Smooth muscle cell (in vitro differentiated cells): Measurements from ENCODE around the gene PTPN4. TPM values are rescaled to one million over a fixed set of nuclear protein-coding genes. Genes with fewer than 3 reads are reported as not detected.

Experiments used
- DNase-seq: peaks from one replicate; lab custom pipeline; 2025; ENCODE audit not compliant: unreplicated experiment; lab: John Stamatoyannopoulos, UW
- H2AFZ ChIP-seq: fragments of 200-600 bp; sonication (generic); 2 replicates; pipeline ENCODE4 v1.6.0; 2016; ENCODE audit warnings: antibody characterized with exemption, low read depth, mild to moderate bottlenecking
- H3F3A ChIP-seq: fragments of 200-600 bp; sonication (generic); 2 replicates; pipeline ENCODE4 v1.6.0; 2017; ENCODE audit warnings: antibody characterized with exemption, low read depth
- H3K27ac ChIP-seq: fragments of 200-600 bp; sonication (generic); 2 replicates; pipeline ENCODE4 v1.5.1; 2016; ENCODE audit warnings: low read depth, mild to moderate bottlenecking
- H3K27me3 ChIP-seq: fragments of 200-600 bp; sonication (generic); 2 replicates; pipeline ENCODE4 v1.6.1; 2016; ENCODE audit warnings: low read depth, mild to moderate bottlenecking
- H3K36me3 ChIP-seq: fragments of 200-600 bp; sonication (generic); 2 replicates; pipeline ENCODE4 v1.5.1; 2016; ENCODE audit warnings: low read depth
- H3K4me1 ChIP-seq: fragments of 200-600 bp; sonication (generic); 2 replicates; pipeline ENCODE4 v1.5.1; 2016; ENCODE audit warnings: low read depth
- H3K4me2 ChIP-seq: fragments of 200-600 bp; sonication (generic); 2 replicates; pipeline ENCODE4 v1.6.0; 2016; ENCODE audit warnings: mild to moderate bottlenecking
- H3K4me3 ChIP-seq: fragments of 200-600 bp; sonication (generic); 2 replicates; pipeline ENCODE4 v1.5.1; 2016; ENCODE audit warnings: mild to moderate bottlenecking
- H3K79me2 ChIP-seq: fragments of 200-600 bp; sonication (generic); 2 replicates; pipeline ENCODE4 v1.6.0; 2016; ENCODE audit warnings: low read depth, mild to moderate bottlenecking
- H3K9ac ChIP-seq: fragments of 200-600 bp; sonication (generic); 2 replicates; pipeline ENCODE4 v1.6.0; 2016; ENCODE audit warnings: low read depth
- H3K9me3 ChIP-seq: fragments of 200-600 bp; sonication (generic); replicated peaks from 2 replicates; pipeline ENCODE4 v1.5.1; 2016; ENCODE audit warnings: low read depth
- H4K20me1 ChIP-seq: fragments of 200-600 bp; sonication (generic); 2 replicates; pipeline ENCODE4 v1.6.0; 2016; ENCODE audit warnings: low read depth
- CTCF ChIP-seq: fragments of 200-600 bp; sonication (generic); IDR thresholded peaks from 2 replicates; pipeline ENCODE4 v1.5.1; 2017; ENCODE audit warnings: borderline replicate concordance, mild to moderate bottlenecking, antibody characterized with exemption; ENCODE audit not compliant: insufficient read depth, poor library complexity, severe bottlenecking
- WGBS: methylation state at CpG from one replicate; pipeline ENCODE4 v1.1.7; 2016; ENCODE audit warnings: low lambda C conversion rate; 5-methylcytosine and 5-hydroxymethylcytosine counted together
- polyA plus RNA-seq: library from polyadenylated mRNA; unstranded; fragments of >200 nt; fragmentation: Nextera tagmentation; extraction: Ambion mirVana; gene quantifications from 2 replicates; pipeline ENCODE4 v1.2.1, GENCODE V29; 2016
- total RNA-seq: library from RNA; depleted of rRNA; stranded (reverse); fragments of >200 nt; gene quantifications from 2 replicates; pipeline ENCODE4 v1.2.3, GENCODE V29; 2014

PTPN4 gene
- total and polyA plus RNA-seq, 2 experiments from 2014 or later: 9.7 to 26.2 TPM

GRCh38 chr2:119950966-119951365 lies 191.2 kb downstream of the PTPN4 start:
- no peaks in the 10 kb centered on the region for H3K27me3 ChIP-seq
- no peak overlapping the region for H3K4me2 ChIP-seq
- H3K9ac ChIP-seq: no peak overlapping the region
- no peak for TF ChIP-seq CTCF
- H3K36me3 ChIP-seq: peaks cover 3% of the 10 kb centered on the region
- H3F3A ChIP-seq: no peaks in the 10 kb centered on the region
- no peaks in the 10 kb centered on the region for H3K79me2 ChIP-seq
- no peaks in the 10 kb centered on the region for H3K9me3 ChIP-seq
- no peak overlapping the region for H2AFZ ChIP-seq
- H4K20me1 ChIP-seq: no peaks in the 10 kb centered on the region
- no peak overlapping the region for H3K27ac ChIP-seq
- WGBS: 96% methylated on average over 2 of the region's 2 CpGs
- DNase-seq: no peak
- no peak overlapping the region for H3K4me3 ChIP-seq
- no peaks in the 10 kb centered on the region for H3K4me1 ChIP-seq

- no peaks in the 10 kb centered on the region for H3F3A ChIP-seq
- no peak overlapping the region for H3K9ac ChIP-seq
- no peak overlapping the region for H2AFZ ChIP-seq
- no peaks in the 10 kb centered on the region for H3K9me3 ChIP-seq
- peaks cover 8% of the 10 kb centered on the region for H3K36me3 ChIP-seq
- no peak for DNase-seq
- H3K4me2 ChIP-seq: no peak overlapping the region
- H3K4me3 ChIP-seq: no peak overlapping the region
- H3K4me1 ChIP-seq: no peaks in the 10 kb centered on the region
- H4K20me1 ChIP-seq: no peaks in the 10 kb centered on the region
- no peak for TF ChIP-seq CTCF
- no peaks in the 10 kb centered on the region for H3K79me2 ChIP-seq
- no peak overlapping the region for H3K27ac ChIP-seq
- no peaks in the 10 kb centered on the region for H3K27me3 ChIP-seq
Measured at GRCh38 chr2:119958670-119959268, 199.0 kb downstream of the PTPN4 start.

GRCh38 chr2:119960821-119961220 lies 201.1 kb downstream of the PTPN4 start:
- H3K4me2 ChIP-seq: no peak overlapping the region
- no peaks in the 10 kb centered on the region for H3F3A ChIP-seq
- H3K79me2 ChIP-seq: no peaks in the 10 kb centered on the region
- H3K4me1 ChIP-seq: no peaks in the 10 kb centered on the region
- TF ChIP-seq CTCF: no peak
- H2AFZ ChIP-seq: no peak overlapping the region
- no peaks in the 10 kb centered on the region for H4K20me1 ChIP-seq
- H3K4me3 ChIP-seq: no peak overlapping the region
- no peaks in the 10 kb centered on the region for H3K9me3 ChIP-seq
- 86% methylated on average over 2 of the region's 2 CpGs for WGBS
- H3K27me3 ChIP-seq: no peaks in the 10 kb centered on the region
- H3K27ac ChIP-seq: no peak overlapping the region
- DNase-seq: no peak
- peaks cover 12% of the 10 kb centered on the region for H3K36me3 ChIP-seq
- H3K9ac ChIP-seq: no peak overlapping the region

- Histone ChIP-seq H3K36me3 (no peaks in the 10 kb centered on the region), H3F3A (no peaks in the 10 kb centered on the region), H3K4me2 (no peak overlapping the region), H3K9me3 (no peaks in the 10 kb centered on the region), H3K79me2 (no peaks in the 10 kb centered on the region), H3K27ac (no peak overlapping the region), H2AFZ (no peak overlapping the region), H3K4me1 (no peaks in the 10 kb centered on the region), H3K9ac (no peak overlapping the region), H4K20me1 (no peaks in the 10 kb centered on the region), H3K27me3 (no peaks in the 10 kb centered on the region), H3K4me3 (no peak overlapping the region)
- no peak for DNase-seq
- no peak for TF ChIP-seq CTCF
Measured at GRCh38 chr2:119981896-119982295, 222.2 kb downstream of the PTPN4 start.
